Measurements from ENCODE around the gene GGTLC2. TPM values are rescaled to one million over a fixed set of nuclear protein-coding genes. Genes with fewer than 3 reads are reported as not detected.
"Not testable (repeated sequence)": the region's sequence is repeated elsewhere in the genome, so short reads cannot be mapped to it uniquely, and the experiment has no call there.

The GGTLC2 gene
- total and polyA plus RNA-seq, 4 donors, result 0.63 TPM; not detected in 3

DNA sequence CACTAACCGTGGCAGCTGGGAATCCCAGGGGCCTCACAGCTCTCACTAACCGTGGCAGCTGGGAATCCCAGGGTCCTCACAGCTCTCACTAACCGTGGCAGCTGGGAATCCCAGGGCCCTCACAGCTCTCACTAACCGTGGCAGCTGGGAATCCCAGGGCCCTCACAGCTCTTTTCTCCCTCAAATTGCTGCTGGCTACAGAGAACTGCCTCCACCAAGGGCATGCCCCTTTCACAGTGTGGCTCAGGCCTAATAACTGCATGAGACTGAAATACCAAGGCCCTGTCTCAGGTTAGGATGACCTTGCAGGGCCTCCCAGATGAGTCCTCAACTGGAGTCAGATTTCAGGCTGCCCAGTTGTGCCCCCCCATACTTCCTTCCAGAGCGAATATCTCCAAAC is 35.1 kb upstream of the GGTLC2 start:
- Histone ChIP-seq H3K27ac (ENCODE audit: low read depth, low read length) (no peak overlapping the region), H3K27me3 (ENCODE audit: control insufficient read depth, insufficient read depth, low read length) (no peaks in the 10 kb centered on the region), H3K4me1 (ENCODE audit: control insufficient read depth, insufficient read depth, low read length) (no peaks in the 10 kb centered on the region), H3K36me3 (ENCODE audit: control insufficient read depth, insufficient read depth, low read length) (no peaks in the 10 kb centered on the region), H3K9me3 (ENCODE audit: control insufficient read depth, insufficient read depth, low read length) (no peaks in the 10 kb centered on the region), H3K4me3 (ENCODE audit: low read depth, low read length) (no peak overlapping the region)
- no peak for DNase-seq (ENCODE audit: low read depth in 4 of 6, low spot score in 6 of 6)
- 44% methylated on average over 4 of the region's 5 CpGs for WGBS (ENCODE audit: insufficient coverage)

DNA sequence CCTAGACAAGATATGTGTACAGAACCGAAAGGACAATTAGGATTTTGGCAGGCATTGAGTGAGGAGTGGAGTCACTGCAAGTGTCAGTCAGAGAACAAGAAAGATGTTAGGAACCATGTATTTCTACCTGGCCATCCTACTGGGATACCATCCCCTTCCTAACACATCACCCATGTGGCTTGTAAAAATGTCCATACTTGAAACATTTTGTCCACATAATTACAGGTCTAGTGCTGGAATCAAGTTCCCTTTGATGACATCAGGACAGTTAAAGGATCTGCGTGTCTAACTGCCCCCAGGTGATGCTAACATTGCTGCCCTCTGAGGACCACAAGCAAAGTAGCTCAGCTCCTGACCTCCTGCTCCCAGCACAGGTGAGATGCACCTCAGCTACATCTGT is 31.9 kb upstream of the GGTLC2 start:
- Histone ChIP-seq H3K36me3 (ENCODE audit: control insufficient read depth, insufficient read depth, low read length) (no peaks in the 10 kb centered on the region), H3K27me3 (ENCODE audit: control insufficient read depth, insufficient read depth, low read length) (peaks cover 2% of the 10 kb centered on the region), H3K27ac (ENCODE audit: low read depth, low read length) (no peak overlapping the region), H3K9me3 (ENCODE audit: control insufficient read depth, insufficient read depth, low read length) (no peaks in the 10 kb centered on the region), H3K4me1 (ENCODE audit: control insufficient read depth, insufficient read depth, low read length) (no peaks in the 10 kb centered on the region), H3K4me3 (ENCODE audit: low read depth, low read length) (no peak overlapping the region)
- 86% methylated on average over 1 of the region's 2 CpGs for WGBS (ENCODE audit: insufficient coverage)
- no peak for DNase-seq (ENCODE audit: low read depth in 4 of 6, low spot score in 6 of 6)

DNA sequence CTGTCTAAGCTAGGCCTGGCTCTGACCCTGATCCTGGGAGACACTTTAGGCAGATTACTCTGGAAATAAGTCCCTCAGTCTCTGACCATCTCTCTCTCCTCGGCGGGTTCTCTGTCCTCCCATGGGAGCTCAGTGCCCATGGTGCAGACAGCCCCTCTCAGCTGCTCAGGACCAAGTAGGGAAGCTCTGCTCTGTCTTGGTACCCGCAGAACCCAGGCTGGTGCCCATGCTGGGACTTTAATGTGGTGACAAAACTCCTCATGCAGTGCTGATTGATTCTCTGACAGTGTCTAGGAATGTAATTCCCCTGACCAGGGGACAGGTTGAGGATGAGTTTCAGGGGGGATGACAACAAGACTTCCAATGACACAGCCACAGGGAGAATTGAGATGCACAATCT is 30.3 kb upstream of the GGTLC2 start:
- Histone ChIP-seq H3K4me1 (ENCODE audit: control insufficient read depth, insufficient read depth, low read length) (no peaks in the 10 kb centered on the region), H3K27me3 (ENCODE audit: control insufficient read depth, insufficient read depth, low read length) (peaks cover 2% of the 10 kb centered on the region), H3K27ac (ENCODE audit: low read depth, low read length) (no peak overlapping the region), H3K9me3 (ENCODE audit: control insufficient read depth, insufficient read depth, low read length) (no peaks in the 10 kb centered on the region), H3K36me3 (ENCODE audit: control insufficient read depth, insufficient read depth, low read length) (no peaks in the 10 kb centered on the region), H3K4me3 (ENCODE audit: low read depth, low read length) (no peak overlapping the region)
- 78% methylated on average over 3 of the region's 3 CpGs for WGBS (ENCODE audit: insufficient coverage)
- DNase-seq (ENCODE audit: low read depth in 4 of 6, low spot score in 6 of 6), result no peak

DNA sequence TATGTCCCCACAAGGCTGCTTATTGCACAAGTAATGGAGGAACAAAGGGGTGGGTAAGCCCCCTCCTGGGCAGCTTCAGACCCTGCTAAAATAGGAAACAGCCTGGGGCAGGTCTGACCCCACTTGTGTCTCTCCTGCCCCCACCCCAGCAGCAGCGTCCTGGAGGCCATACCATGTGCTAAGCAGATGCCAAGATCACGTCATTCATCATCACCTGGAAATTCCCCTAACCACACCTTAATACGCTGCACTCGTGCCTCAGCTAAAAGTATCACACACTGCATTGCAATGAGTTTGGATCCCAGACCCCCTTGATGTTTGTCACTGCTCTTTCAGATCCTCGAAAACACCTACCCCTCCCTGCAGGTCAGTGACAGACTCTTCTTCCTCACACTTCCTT is 27.8 kb upstream of the GGTLC2 start:
- Histone ChIP-seq H3K36me3 (ENCODE audit: control insufficient read depth, insufficient read depth, low read length) (no peaks in the 10 kb centered on the region), H3K27ac (ENCODE audit: low read depth, low read length) (no peak overlapping the region), H3K4me3 (ENCODE audit: low read depth, low read length) (no peak overlapping the region), H3K9me3 (ENCODE audit: control insufficient read depth, insufficient read depth, low read length) (no peaks in the 10 kb centered on the region), H3K4me1 (ENCODE audit: control insufficient read depth, insufficient read depth, low read length) (no peaks in the 10 kb centered on the region), H3K27me3 (ENCODE audit: control insufficient read depth, insufficient read depth, low read length) (peaks cover 2% of the 10 kb centered on the region)
- DNase-seq (ENCODE audit: low read depth in 4 of 6, low spot score in 6 of 6), result no peak
- 72% methylated on average over 5 of the region's 5 CpGs for WGBS (ENCODE audit: insufficient coverage)

DNA sequence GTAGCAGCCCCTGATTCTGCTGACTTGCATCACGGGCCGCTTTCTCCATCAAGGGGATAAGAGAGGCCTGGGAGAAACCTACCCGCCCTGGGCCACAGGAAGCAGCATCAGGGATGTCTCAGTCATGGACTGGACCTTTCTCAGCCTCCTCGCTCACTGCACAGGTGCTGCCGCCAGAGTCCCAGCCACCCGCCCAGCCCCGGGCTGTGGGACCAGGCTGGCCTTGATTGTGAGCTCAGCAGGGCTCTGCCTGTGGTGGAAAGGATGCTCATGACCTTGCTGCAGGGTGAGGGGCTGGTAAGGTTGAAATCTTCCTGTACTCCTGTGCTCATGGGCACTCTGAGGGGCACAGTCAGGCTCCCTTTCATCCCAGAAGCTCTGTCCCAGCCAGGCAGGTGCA is 26.0 kb upstream of the GGTLC2 start:
- no peaks in the 10 kb centered on the region for H3K36me3 ChIP-seq (ENCODE audit: control insufficient read depth, insufficient read depth, low read length)
- peaks cover 2% of the 10 kb centered on the region for H3K27me3 ChIP-seq (ENCODE audit: control insufficient read depth, insufficient read depth, low read length)
- WGBS (ENCODE audit: insufficient coverage), result 90% methylated on average over 7 of the region's 7 CpGs
- no peak overlapping the region for H3K27ac ChIP-seq (ENCODE audit: low read depth, low read length)
- no peak overlapping the region for H3K4me3 ChIP-seq (ENCODE audit: low read depth, low read length)
- no peaks in the 10 kb centered on the region for H3K9me3 ChIP-seq (ENCODE audit: control insufficient read depth, insufficient read depth, low read length)
- DNase-seq (ENCODE audit: low read depth in 4 of 6, low spot score in 6 of 6), result no peak
- H3K4me1 ChIP-seq (ENCODE audit: control insufficient read depth, insufficient read depth, low read length), result no peaks in the 10 kb centered on the region

DNA sequence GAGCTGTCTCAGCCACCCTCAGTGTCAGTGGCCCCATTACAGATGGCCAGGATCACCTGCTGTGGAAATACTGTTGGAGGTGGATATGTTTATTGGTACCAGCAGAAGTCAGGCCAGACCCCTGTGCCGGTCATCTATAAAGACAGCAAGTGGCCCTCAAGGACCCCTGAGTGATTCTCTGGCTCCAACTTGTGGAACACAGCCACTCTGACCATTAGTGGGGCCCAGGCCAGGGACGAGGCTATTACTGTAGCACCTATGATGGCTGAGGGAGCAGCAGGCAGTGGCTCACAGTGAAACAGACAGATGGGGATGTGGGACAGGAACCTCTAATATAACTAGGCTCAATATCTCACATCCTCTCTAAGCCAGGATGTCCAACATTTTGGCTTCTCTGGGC is 25.5 kb upstream of the GGTLC2 start:
- Histone ChIP-seq H3K27me3 (ENCODE audit: control insufficient read depth, insufficient read depth, low read length) (peaks cover 2% of the 10 kb centered on the region), H3K4me1 (ENCODE audit: control insufficient read depth, insufficient read depth, low read length) (no peaks in the 10 kb centered on the region), H3K4me3 (ENCODE audit: low read depth, low read length) (no peak overlapping the region), H3K9me3 (ENCODE audit: control insufficient read depth, insufficient read depth, low read length) (no peaks in the 10 kb centered on the region), H3K27ac (ENCODE audit: low read depth, low read length) (no peak overlapping the region), H3K36me3 (ENCODE audit: control insufficient read depth, insufficient read depth, low read length) (no peaks in the 10 kb centered on the region)
- DNase-seq (ENCODE audit: low read depth in 4 of 6, low spot score in 6 of 6), result no peak
- whole genome bisulfite sequencing (ENCODE audit: insufficient coverage), result 73% methylated on average over 1 of the region's 2 CpGs

DNA sequence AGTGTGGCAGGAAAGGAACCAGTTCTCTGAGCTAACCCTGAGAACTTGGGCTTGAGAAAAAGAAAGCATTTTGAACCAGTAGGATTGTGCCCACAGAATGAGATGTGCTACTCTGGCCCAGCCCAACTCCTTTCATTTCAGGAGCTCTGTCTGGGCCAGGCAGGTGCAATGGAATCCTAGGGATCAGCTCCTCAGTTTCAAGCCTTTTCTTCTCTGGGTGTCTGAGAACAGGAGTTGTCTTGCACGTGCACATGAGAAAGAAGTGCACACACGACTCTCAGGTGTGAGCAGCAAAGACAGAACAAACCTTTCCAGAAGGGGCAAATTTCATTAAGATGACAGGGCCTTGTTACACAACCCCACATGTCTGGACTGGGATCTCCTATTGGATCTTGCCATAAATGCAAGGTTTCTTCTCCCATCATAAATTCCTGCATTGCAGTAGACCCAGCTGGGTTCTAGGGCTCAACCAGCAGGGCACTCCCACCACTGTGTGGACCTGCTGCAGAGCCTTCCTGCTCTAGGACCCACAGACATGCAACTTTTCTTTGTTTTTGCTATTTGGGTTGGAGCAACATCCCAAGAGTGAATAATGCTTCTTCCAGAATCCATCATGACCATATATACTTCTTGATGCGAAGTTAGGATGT is 24.5 kb upstream of the GGTLC2 start:
- WGBS (ENCODE audit: insufficient coverage), result 69% methylated on average over 2 of the region's 3 CpGs
- no peaks in the 10 kb centered on the region for H3K36me3 ChIP-seq (ENCODE audit: control insufficient read depth, insufficient read depth, low read length)
- DNase-seq (ENCODE audit: low read depth in 4 of 6, low spot score in 6 of 6), result no peak
- H3K27ac ChIP-seq (ENCODE audit: low read depth, low read length), result no peak overlapping the region
- peaks cover 2% of the 10 kb centered on the region for H3K27me3 ChIP-seq (ENCODE audit: control insufficient read depth, insufficient read depth, low read length)
- no peaks in the 10 kb centered on the region for H3K4me1 ChIP-seq (ENCODE audit: control insufficient read depth, insufficient read depth, low read length)
- no peaks in the 10 kb centered on the region for H3K9me3 ChIP-seq (ENCODE audit: control insufficient read depth, insufficient read depth, low read length)
- no peak overlapping the region for H3K4me3 ChIP-seq (ENCODE audit: low read depth, low read length)

DNA sequence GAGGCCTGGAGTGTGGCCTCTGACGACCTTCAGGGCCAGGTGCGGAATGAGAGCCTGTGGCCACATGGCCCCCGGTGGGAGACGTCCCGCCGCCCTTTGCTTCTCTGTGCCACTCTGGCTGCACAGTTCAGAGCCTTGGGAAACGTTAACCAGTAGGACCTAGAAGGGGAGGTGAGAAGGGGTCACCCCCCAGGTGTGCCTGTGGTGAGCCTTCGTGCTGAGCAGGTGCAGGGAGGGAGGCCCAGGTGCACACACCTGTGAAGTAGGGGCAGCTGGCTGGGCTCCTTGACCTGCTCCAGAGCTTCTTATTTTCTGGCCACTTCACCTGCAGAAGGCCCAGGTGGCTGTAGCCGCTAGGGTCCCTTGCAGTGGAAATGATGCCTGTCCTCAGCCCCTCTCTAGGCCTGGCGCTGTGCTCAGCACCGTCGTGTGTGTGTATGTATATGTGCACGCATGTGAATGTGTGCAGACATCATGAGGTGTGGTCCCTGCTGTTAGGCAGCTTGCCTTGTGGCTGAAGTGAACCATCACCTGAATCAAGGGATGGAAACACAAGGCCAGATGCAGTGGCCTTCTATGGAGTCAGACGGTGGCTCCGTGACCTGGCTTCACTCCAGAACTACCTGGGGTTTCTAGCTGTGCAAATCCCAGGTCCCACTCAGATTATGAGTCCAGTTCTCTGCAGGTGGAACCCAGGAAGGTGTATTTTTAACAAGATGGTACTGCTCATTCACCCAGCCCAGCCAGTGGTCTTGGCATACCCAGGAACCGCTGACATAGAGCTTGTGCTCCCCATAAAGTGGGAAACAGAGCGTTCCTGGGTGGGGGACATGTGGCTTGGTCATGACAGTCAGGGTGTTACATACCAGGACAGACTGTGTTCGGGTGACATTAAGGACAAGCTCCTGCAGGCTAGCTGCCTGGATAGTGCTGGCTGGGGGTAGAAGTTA is 15.6 kb upstream of the GGTLC2 start:
- not testable (repeated sequence) for H3K36me3 ChIP-seq (ENCODE audit: control insufficient read depth, insufficient read depth, low read length); DNase-seq (ENCODE audit: low read depth in 4 of 6, low spot score in 6 of 6); H3K4me1 ChIP-seq (ENCODE audit: control insufficient read depth, insufficient read depth, low read length); H3K4me3 ChIP-seq (ENCODE audit: low read depth, low read length); H3K27me3 ChIP-seq (ENCODE audit: control insufficient read depth, insufficient read depth, low read length); H3K27ac ChIP-seq (ENCODE audit: low read depth, low read length); H3K9me3 ChIP-seq (ENCODE audit: control insufficient read depth, insufficient read depth, low read length)
- 83% methylated on average over 2 of the region's 18 CpGs for WGBS (ENCODE audit: insufficient coverage)

DNA sequence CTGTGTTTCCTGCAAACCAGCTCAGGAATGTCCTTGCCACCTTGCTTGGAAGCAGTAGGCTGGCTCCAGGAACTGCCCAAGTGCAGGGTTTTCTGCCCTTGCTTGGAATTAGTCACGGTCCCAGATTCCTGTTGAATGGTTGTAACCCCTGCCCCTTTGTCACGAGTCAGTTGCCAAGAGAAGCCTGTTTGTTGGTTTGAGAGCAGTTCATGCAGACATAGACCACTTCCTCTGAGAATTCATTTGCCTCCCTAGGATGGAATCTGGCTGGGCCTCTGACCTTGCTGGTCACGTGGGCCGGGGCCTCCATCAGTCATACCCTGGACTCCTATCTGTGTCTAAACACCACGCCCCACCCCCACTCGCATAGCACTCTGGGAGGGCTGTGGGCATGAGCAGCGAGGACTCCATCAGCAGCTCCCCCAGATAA is 13.2 kb upstream of the GGTLC2 start:
- DNase-seq (ENCODE audit: low read depth in 4 of 6, low spot score in 6 of 6); H3K36me3 ChIP-seq (ENCODE audit: control insufficient read depth, insufficient read depth, low read length); H3K4me3 ChIP-seq (ENCODE audit: low read depth, low read length); H3K27me3 ChIP-seq (ENCODE audit: control insufficient read depth, insufficient read depth, low read length); H3K27ac ChIP-seq (ENCODE audit: low read depth, low read length); H3K9me3 ChIP-seq (ENCODE audit: control insufficient read depth, insufficient read depth, low read length); H3K4me1 ChIP-seq (ENCODE audit: control insufficient read depth, insufficient read depth, low read length): not testable (repeated sequence)
- 0% methylated on average over 1 of the region's 7 CpGs for WGBS (ENCODE audit: insufficient coverage)

DNA sequence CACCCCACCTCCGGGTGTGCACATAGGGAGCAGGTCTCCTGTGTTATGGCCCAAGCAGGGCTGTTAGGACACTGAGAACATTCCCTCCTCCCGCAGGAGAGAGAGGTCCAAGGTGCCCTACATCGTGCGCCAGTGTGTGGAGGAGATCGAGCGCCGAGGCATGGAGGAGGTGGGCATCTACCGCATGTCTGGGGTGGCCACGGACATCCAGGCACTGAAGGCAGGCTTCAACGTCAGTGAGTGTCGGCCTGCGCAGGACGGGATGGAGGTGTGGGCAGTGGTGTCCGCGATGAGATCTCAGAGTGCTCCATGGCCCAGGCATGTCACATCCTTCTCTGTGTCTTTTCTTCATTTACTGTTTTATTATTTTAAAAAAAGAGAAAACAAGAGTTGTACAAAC is 12.2 kb upstream of the GGTLC2 start:
- H3K9me3 ChIP-seq (ENCODE audit: control insufficient read depth, insufficient read depth, low read length); H3K4me3 ChIP-seq (ENCODE audit: low read depth, low read length); H3K4me1 ChIP-seq (ENCODE audit: control insufficient read depth, insufficient read depth, low read length); H3K27ac ChIP-seq (ENCODE audit: low read depth, low read length); DNase-seq (ENCODE audit: low read depth in 4 of 6, low spot score in 6 of 6); H3K27me3 ChIP-seq (ENCODE audit: control insufficient read depth, insufficient read depth, low read length); H3K36me3 ChIP-seq (ENCODE audit: control insufficient read depth, insufficient read depth, low read length): not testable (repeated sequence)
- no CpG with 5 or more reads among the region's 15 CpGs for WGBS (ENCODE audit: insufficient coverage)
